ENCODE results near the gene TBC1D25.
A peak's percentile ranks its signal among the peaks of the same experiment; 100 is the strongest.
"Not testable (repeated sequence)": the region's sequence is repeated elsewhere in the genome, so short reads cannot be mapped to it uniquely, and the experiment has no call there.

The TBC1D25 gene

GRCh38 chrX:48515842-48516241, 23.7 kb upstream of the TBC1D25 start:
- DNase-seq (ENCODE audit: low read depth, low spot score) = no peak

GRCh38 chrX:48516285-48516684, 23.2 kb upstream of the TBC1D25 start:
- DNase-seq (ENCODE audit: low read depth, low spot score) = no peak

- DNase-seq (ENCODE audit: low read depth, low spot score) = no peak
Observed at GRCh38 chrX:48516987-48517386, 22.5 kb upstream of the TBC1D25 start.

- DNase-seq (ENCODE audit: low read depth, low spot score) = not testable (repeated sequence)
Observed at GRCh38 chrX:48519481-48519880, 20.0 kb upstream of the TBC1D25 start.

- DNase-seq (ENCODE audit: low read depth, low spot score) = no peak
Observed at GRCh38 chrX:48520455-48520854, 19.1 kb upstream of the TBC1D25 start.

GRCh38 chrX:48520976-48521352, 18.6 kb upstream of the TBC1D25 start:
- DNase-seq (ENCODE audit: low read depth, low spot score) = no peak

- peak; percentile 61 for DNase-seq (ENCODE audit: low read depth, low spot score)
Observed at GRCh38 chrX:48521353-48522243, 17.9 kb upstream of the TBC1D25 start, which contains the start of gene EBP. EBP (plus strand) TSS chrX:48521808; CDS start chrX:48523772, 1,964 bp downstream.

GRCh38 chrX:48522291-48522690, 17.2 kb upstream of the TBC1D25 start:
- DNase-seq (ENCODE audit: low read depth, low spot score) = no peak

GRCh38 chrX:48523682-48524081, 15.8 kb upstream of the TBC1D25 start:
- no peak for DNase-seq (ENCODE audit: low read depth, low spot score)

GRCh38 chrX:48525853-48526252, 13.7 kb upstream of the TBC1D25 start:
- not testable (repeated sequence) for DNase-seq (ENCODE audit: low read depth, low spot score)

- DNase-seq (ENCODE audit: low read depth, low spot score) = no peak
Observed at GRCh38 chrX:48530736-48531135, 8.8 kb upstream of the TBC1D25 start.

GRCh38 chrX:48531358-48531959, 8.1 kb upstream of the TBC1D25 start:
- no peak for DNase-seq (ENCODE audit: low read depth, low spot score)

GRCh38 chrX:48532161-48532560, 7.4 kb upstream of the TBC1D25 start:
- no peak for DNase-seq (ENCODE audit: low read depth, low spot score)

GRCh38 chrX:48533165-48533564, 6.3 kb upstream of the TBC1D25 start:
- DNase-seq (ENCODE audit: low read depth, low spot score) = no peak

GRCh38 chrX:48538641-48539344, 721 bp upstream of the TBC1D25 start:
- DNase-seq (ENCODE audit: low read depth, low spot score) = no peak

- no peak for DNase-seq (ENCODE audit: low read depth, low spot score)
Observed at GRCh38 chrX:48540028-48540375, 488 bp downstream of the TBC1D25 start.

- DNase-seq (ENCODE audit: low read depth, low spot score) = no peak
Observed at GRCh38 chrX:48540480-48540879, 966 bp downstream of the TBC1D25 start.

GRCh38 chrX:48541140-48541814, 1.8 kb downstream of the TBC1D25 start:
- no peak for DNase-seq (ENCODE audit: low read depth, low spot score)

- DNase-seq (ENCODE audit: low read depth, low spot score) = no peak
Observed at GRCh38 chrX:48548871-48549270, 9.4 kb downstream of the TBC1D25 start.

GRCh38 chrX:48555731-48556325, 16.3 kb downstream of the TBC1D25 start:
- not testable (repeated sequence) for DNase-seq (ENCODE audit: low read depth, low spot score)

- DNase-seq (ENCODE audit: low read depth, low spot score) = no peak
Observed at GRCh38 chrX:48558271-48558670, 18.8 kb downstream of the TBC1D25 start.

GRCh38 chrX:48559636-48560035, 20.1 kb downstream of the TBC1D25 start:
- DNase-seq (ENCODE audit: low read depth, low spot score) = no peak

Data from smooth muscle cell of the brain vasculature (primary cell).